Loucy (cell line): ENCODE measurements around the gene TMEM132D.

Experiments used
- H2AFZ ChIP-seq: fragments of 200-600 bp; sonication (generic); 2 replicates; pipeline ENCODE4 v1.6.0; 2016; ENCODE audit warnings: antibody characterized with exemption, mild to moderate bottlenecking, low read length, moderate library complexity
- H3F3A ChIP-seq: fragments of 200-600 bp; 2 replicates; pipeline ENCODE4 v1.6.0; 2016; ENCODE audit warnings: antibody characterized with exemption, low read depth, mild to moderate bottlenecking
- H3K27me3 ChIP-seq: fragments of 200-600 bp; sonication (generic); 2 replicates; pipeline ENCODE4 v1.6.1; 2014; ENCODE audit warnings: low read length, mild to moderate bottlenecking; ENCODE audit not compliant: insufficient read depth, poor library complexity, severe bottlenecking
- H3K36me3 ChIP-seq: fragments of 200-600 bp; sonication (generic); 2 replicates; pipeline ENCODE4 v1.6.1; 2016; ENCODE audit warnings: low read length; ENCODE audit not compliant: insufficient read depth
- H3K4me1 ChIP-seq: fragments of 200-600 bp; sonication (generic); 2 replicates; pipeline ENCODE4 v1.5.1; 2014; ENCODE audit warnings: low read length, mild to moderate bottlenecking; ENCODE audit not compliant: insufficient read depth, poor library complexity, severe bottlenecking
- H3K4me2 ChIP-seq: fragments of 200-600 bp; sonication (generic); 2 replicates; pipeline ENCODE4 v1.6.0; 2014; ENCODE audit warnings: antibody characterized with exemption, low read length, low read depth, mild to moderate bottlenecking; ENCODE audit not compliant: poor library complexity, severe bottlenecking
- H3K4me3 ChIP-seq: fragments of 200-600 bp; sonication (generic); 2 replicates; pipeline ENCODE4 v1.5.1; 2014; ENCODE audit warnings: low read length, mild to moderate bottlenecking, mixed read lengths; ENCODE audit not compliant: poor library complexity, severe bottlenecking
- H3K79me2 ChIP-seq: fragments of 200-600 bp; sonication (generic); 2 replicates; pipeline ENCODE4 v1.6.1; 2014; ENCODE audit warnings: low read length; ENCODE audit not compliant: insufficient read depth
- H3K9ac ChIP-seq: fragments of 200-600 bp; sonication (generic); 2 replicates; pipeline ENCODE4 v1.6.0; 2014; ENCODE audit warnings: mild to moderate bottlenecking, low read depth, low read length, moderate library complexity; ENCODE audit not compliant: poor library complexity, severe bottlenecking
- H3K9me2 ChIP-seq: fragments of 200-600 bp; sonication (generic); replicated peaks from 2 replicates; pipeline ENCODE4 v1.6.1; 2016; ENCODE audit warnings: low read depth, low read length, mixed read lengths
- H3K9me3 ChIP-seq: fragments of 200-600 bp; sonication (generic); 2 replicates; pipeline ENCODE4 v1.6.1; 2014; ENCODE audit warnings: mild to moderate bottlenecking, antibody characterized with exemption, low read length, low read depth; ENCODE audit not compliant: insufficient read depth
- H4K20me1 ChIP-seq: fragments of 200-600 bp; sonication (generic); 2 replicates; pipeline ENCODE4 v1.6.0; 2014; ENCODE audit warnings: antibody characterized with exemption, low read length, mild to moderate bottlenecking; ENCODE audit not compliant: insufficient read depth, poor library complexity, severe bottlenecking
- EZH2phosphoT487 ChIP-seq: fragments of 200-600 bp; IDR thresholded peaks from 2 replicates; pipeline ENCODE4 v1.6.1; 2018; ENCODE audit warnings: antibody characterized with exemption, mild to moderate bottlenecking, moderate library complexity, borderline replicate concordance
- TF ChIP-seq, protein P1 (sequence below): fragments of 200-600 bp; sonication (generic); conservative IDR thresholded peaks from 2 replicates; pipeline ENCODE4 v1.5.1; 2014; ENCODE audit warnings: mild to moderate bottlenecking, antibody characterized with exemption, low read length

Gene TMEM132D

DNA sequence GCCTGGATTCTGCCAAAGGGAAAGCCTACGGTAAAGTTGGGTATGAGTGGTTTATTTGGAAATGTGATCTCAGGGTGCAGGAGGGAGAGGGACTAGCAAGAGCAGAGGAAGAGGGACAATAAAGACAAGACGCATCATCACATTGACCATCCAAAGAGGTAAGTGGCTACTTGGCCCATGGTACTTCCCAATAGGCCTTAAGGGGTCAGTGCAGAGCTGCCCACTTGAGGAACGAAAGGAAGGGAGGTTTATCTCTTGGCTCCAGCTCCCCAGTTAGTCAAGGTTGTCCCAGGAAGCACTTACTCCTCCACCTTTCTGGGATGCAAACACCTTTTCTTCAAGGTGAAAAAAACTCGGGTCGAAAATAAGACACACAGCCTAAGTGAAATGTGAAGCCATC is 323.9 kb downstream of the TMEM132D start:
- Histone ChIP-seq H3K9me2 (no peaks in the 10 kb centered on the region), H3K9ac (no peak overlapping the region), H3K9me3 (peaks cover 5% of the 10 kb centered on the region; the same call in 1 of the 2 replicates), H3K79me2 (no peaks in the 10 kb centered on the region), H3K27me3 (no peaks in the 10 kb centered on the region), H2AFZ (no peak overlapping the region), H3K4me3 (no peak overlapping the region), H3K4me2 (no peak overlapping the region), H4K20me1 (no peaks in the 10 kb centered on the region), H3K36me3 (no peaks in the 10 kb centered on the region), H3K4me1 (no peaks in the 10 kb centered on the region), H3F3A (no peaks in the 10 kb centered on the region)
- no peak for TF ChIP-seq EZH2phosphoT487
- TF ChIP-seq, protein P1, sequence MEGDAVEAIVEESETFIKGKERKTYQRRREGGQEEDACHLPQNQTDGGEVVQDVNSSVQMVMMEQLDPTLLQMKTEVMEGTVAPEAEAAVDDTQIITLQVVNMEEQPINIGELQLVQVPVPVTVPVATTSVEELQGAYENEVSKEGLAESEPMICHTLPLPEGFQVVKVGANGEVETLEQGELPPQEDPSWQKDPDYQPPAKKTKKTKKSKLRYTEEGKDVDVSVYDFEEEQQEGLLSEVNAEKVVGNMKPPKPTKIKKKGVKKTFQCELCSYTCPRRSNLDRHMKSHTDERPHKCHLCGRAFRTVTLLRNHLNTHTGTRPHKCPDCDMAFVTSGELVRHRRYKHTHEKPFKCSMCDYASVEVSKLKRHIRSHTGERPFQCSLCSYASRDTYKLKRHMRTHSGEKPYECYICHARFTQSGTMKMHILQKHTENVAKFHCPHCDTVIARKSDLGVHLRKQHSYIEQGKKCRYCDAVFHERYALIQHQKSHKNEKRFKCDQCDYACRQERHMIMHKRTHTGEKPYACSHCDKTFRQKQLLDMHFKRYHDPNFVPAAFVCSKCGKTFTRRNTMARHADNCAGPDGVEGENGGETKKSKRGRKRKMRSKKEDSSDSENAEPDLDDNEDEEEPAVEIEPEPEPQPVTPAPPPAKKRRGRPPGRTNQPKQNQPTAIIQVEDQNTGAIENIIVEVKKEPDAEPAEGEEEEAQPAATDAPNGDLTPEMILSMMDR, result no peak

DNA sequence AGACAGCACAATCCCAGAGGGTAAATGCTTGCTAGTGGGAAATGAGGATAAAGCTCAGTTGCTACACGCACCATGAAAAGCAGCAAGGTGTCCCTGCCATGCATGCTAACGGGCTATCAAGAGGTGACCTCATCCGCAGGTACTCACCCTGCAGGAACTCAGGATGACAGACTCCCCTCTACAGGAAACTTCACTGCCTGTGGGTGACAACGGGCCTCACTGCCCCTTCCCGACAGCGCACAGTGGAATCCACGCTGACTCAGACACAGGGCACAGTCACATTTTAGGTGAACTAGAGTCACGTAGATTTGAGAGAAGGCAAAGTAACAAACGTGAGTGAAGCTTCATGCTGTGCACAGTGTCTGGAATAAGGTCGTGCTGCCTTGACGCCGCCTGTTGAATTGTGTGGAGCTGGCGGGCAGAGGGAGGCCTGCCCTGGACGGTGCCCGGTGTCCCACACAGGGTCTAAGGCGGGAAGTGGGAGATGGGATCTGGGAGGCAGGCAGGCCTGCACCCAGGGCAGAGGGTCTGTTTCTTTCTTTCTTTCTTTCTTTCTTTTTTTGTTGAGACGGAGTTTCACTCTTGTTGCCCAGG is 331.8 kb downstream of the TMEM132D start:
- H3K9ac ChIP-seq, result no peak overlapping the region
- no peaks in the 10 kb centered on the region for H3K36me3 ChIP-seq
- H3K9me2 ChIP-seq, result no peaks in the 10 kb centered on the region
- H3F3A ChIP-seq, result no peaks in the 10 kb centered on the region
- H3K79me2 ChIP-seq, result no peaks in the 10 kb centered on the region
- H3K4me3 ChIP-seq, result no peak overlapping the region
- no peaks in the 10 kb centered on the region for H3K27me3 ChIP-seq
- H2AFZ ChIP-seq, result no peak overlapping the region
- H3K9me3 ChIP-seq, result no peaks in the 10 kb centered on the region
- H3K4me1 ChIP-seq, result no peaks in the 10 kb centered on the region
- H4K20me1 ChIP-seq, result no peaks in the 10 kb centered on the region
- H3K4me2 ChIP-seq, result no peak overlapping the region
- TF ChIP-seq EZH2phosphoT487, result no peak
- TF ChIP-seq, protein P1, result no peak

DNA sequence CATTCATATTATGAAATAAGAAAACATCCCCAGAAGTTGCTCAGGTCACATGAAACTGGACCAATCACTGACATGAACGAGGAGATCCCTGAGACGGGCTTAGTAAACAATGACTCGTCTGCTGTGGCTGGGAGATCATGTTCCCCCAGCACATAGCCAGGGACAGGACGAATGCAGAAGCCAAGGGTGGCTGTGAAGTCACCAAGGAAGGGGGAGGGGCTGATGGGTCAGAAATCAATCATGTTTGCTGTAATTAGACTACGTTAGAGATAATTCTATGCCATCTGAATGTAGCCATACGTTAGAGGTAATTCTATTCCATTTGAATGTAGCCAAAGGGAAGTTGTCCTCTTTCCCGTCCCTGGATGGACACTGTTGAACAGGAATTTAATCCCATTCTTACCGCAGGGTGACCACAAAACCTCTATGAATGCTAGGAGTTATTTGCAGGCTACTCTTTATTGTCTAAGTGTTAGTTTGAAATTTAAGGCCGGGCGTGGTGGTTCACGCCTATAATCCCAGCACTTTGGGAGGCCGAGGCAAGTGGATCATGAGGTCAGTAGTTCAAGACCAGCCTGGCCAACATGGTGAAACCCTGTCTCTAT is 332.9 kb downstream of the TMEM132D start:
- Histone ChIP-seq H3F3A (no peaks in the 10 kb centered on the region), H3K36me3 (no peaks in the 10 kb centered on the region), H3K9me3 (no peaks in the 10 kb centered on the region), H4K20me1 (no peaks in the 10 kb centered on the region), H3K9ac (no peak overlapping the region), H3K27me3 (no peaks in the 10 kb centered on the region), H3K9me2 (no peaks in the 10 kb centered on the region), H2AFZ (no peak overlapping the region), H3K4me2 (no peak overlapping the region), H3K4me3 (no peak overlapping the region), H3K79me2 (no peaks in the 10 kb centered on the region), H3K4me1 (no peaks in the 10 kb centered on the region)
- no peak for TF ChIP-seq EZH2phosphoT487
- TF ChIP-seq, protein P1, result no peak
